Measurements from ENCODE around the gene SV2B.

Gene SV2B

GRCh38 chr15:91199511-91199910 lies 99.5 kb downstream of the SV2B start:
- DNase-seq, result no peak

- DNase-seq, result no peak
Measured at GRCh38 chr15:91200101-91200754, 100.2 kb downstream of the SV2B start.

GRCh38 chr15:91202510-91203102 lies 102.5 kb downstream of the SV2B start:
- DNase-seq, result no peak

- no peak for DNase-seq
Measured at GRCh38 chr15:91203619-91204203, 103.7 kb downstream of the SV2B start.

GRCh38 chr15:91208371-91208770 lies 108.3 kb downstream of the SV2B start:
- no peak for DNase-seq

GRCh38 chr15:91209318-91209717 lies 109.3 kb downstream of the SV2B start:
- DNase-seq, result no peak

- no peak for DNase-seq
Measured at GRCh38 chr15:91209726-91210125, 109.7 kb downstream of the SV2B start.

- no peak for DNase-seq
Measured at GRCh38 chr15:91214675-91215590, 114.9 kb downstream of the SV2B start.

- DNase-seq, result no peak
Measured at GRCh38 chr15:91216000-91216399, 115.9 kb downstream of the SV2B start.

GRCh38 chr15:91219206-91219605 lies 119.1 kb downstream of the SV2B start:
- DNase-seq, result no peak

- DNase-seq, result no peak
Measured at GRCh38 chr15:91222052-91222451, 122.0 kb downstream of the SV2B start.

GRCh38 chr15:91223863-91224262 lies 123.8 kb downstream of the SV2B start:
- DNase-seq, result no peak

GRCh38 chr15:91224755-91225380 lies 124.8 kb downstream of the SV2B start:
- no peak for DNase-seq

- no peak for DNase-seq
Measured at GRCh38 chr15:91225741-91226140, 125.7 kb downstream of the SV2B start.

- no peak for DNase-seq
Measured at GRCh38 chr15:91227117-91227516, 127.1 kb downstream of the SV2B start.

GRCh38 chr15:91227766-91228165 lies 127.7 kb downstream of the SV2B start:
- DNase-seq, result no peak

- DNase-seq, result no peak
Measured at GRCh38 chr15:91228383-91228782, 128.3 kb downstream of the SV2B start.

GRCh38 chr15:91228890-91229289 lies 128.8 kb downstream of the SV2B start:
- no peak for DNase-seq

- no peak for DNase-seq
Measured at GRCh38 chr15:91231703-91232102, 131.6 kb downstream of the SV2B start.

- DNase-seq, result no peak
Measured at GRCh38 chr15:91234759-91235158, 134.7 kb downstream of the SV2B start.

- DNase-seq, result no peak
Measured at GRCh38 chr15:91235376-91235775, 135.3 kb downstream of the SV2B start.

- no peak for DNase-seq
Measured at GRCh38 chr15:91237445-91237844, 137.4 kb downstream of the SV2B start.
